Uterus (tissue), 4 donors: ENCODE measurements around the gene THEM4. TPM values are rescaled to one million over a fixed set of nuclear protein-coding genes. Genes with fewer than 3 reads are reported as not detected.
"Not testable (repeated sequence)": the region's sequence is repeated elsewhere in the genome, so short reads cannot be mapped to it uniquely, and the experiment has no call there.

Experiments
- DNase-seq, 2 donors: peaks; one replicate each; pipeline ENCODE4 v3.0.0-alpha.2; 2019 to 2020
- H3K27ac ChIP-seq, 2 donors: fragments of 200-600 bp; sonication (generic); 1 replicate in 1 of 2; 2 replicates in 1 of 2; pipeline ENCODE4 v1.5.1; 2016 to 2018
- H3K27me3 ChIP-seq, 2 donors: fragments of 200-600 bp; sonication (generic); one replicate each; pipeline ENCODE4 v1.5.1; 2018 to 2019; ENCODE audit warnings: control low read depth in 1 of 2
- H3K36me3 ChIP-seq, 2 donors: fragments of 200-600 bp; sonication (generic); one replicate each; pipeline ENCODE4 v1.5.1; 2019; ENCODE audit warnings: control low read depth in 1 of 2
- H3K4me1 ChIP-seq, 2 donors: fragments of 200-600 bp; sonication (generic); one replicate each; pipeline ENCODE4 v1.5.1; 2018 to 2019; ENCODE audit warnings: control low read depth in 1 of 2
- H3K4me3 ChIP-seq, 2 donors: fragments of 200-600 bp; sonication (generic); 1 replicate in 1 of 2; 2 replicates in 1 of 2; pipeline ENCODE4 v1.5.1; 2018 to 2019; ENCODE audit warnings: mild to moderate bottlenecking in 1 of 2
- H3K9me3 ChIP-seq, 2 donors: fragments of 200-600 bp; sonication (generic); one replicate each; pipeline ENCODE4 v1.5.1; 2019; ENCODE audit warnings: control low read depth in 1 of 2
- CTCF ChIP-seq, 4 experiments: fragments of 200-600 bp in 2 of 4; fragments of 450-650 bp in 2 of 4; sonication (generic) in 2 of 4; IDR thresholded peaks; one replicate each; pipeline ENCODE4 v1.5.1; 2016 to 2019; ENCODE audit warnings: antibody characterized with exemption in 4 of 4, mild to moderate bottlenecking in 2 of 4, moderate library complexity in 1 of 4
- POLR2A ChIP-seq, 2 donors: fragments of 450-650 bp; IDR thresholded peaks; one replicate each; pipeline ENCODE4 v1.6.1; 2016; ENCODE audit warnings: antibody characterized with exemption in 2 of 2, mild to moderate bottlenecking in 1 of 2, moderate library complexity in 1 of 2
- intact Hi-C: fragments of 100-400 bp; cut with DNase I; formaldehyde crosslinking; loops from one replicate; pipeline ENCODE4 v1.15.1; 2023; ENCODE audit warnings: low total_unique reads
- total RNA-seq, 4 donors: library from RNA; depleted of rRNA in 3 of 4; stranded (reverse); fragments of >200 nt in 3 of 4; gene quantifications; one replicate each; pipeline versions ENCODE4 v1.1.0 to v1.2.4, GENCODE V29; 2014 to 2023
- donor health status: DM: yes; HTN: yes; CAD: no.

The THEM4 gene
- total RNA-seq, 4 donors from 2014 or later = 11.5 to 56.4 (median 18.3) TPM

DNA sequence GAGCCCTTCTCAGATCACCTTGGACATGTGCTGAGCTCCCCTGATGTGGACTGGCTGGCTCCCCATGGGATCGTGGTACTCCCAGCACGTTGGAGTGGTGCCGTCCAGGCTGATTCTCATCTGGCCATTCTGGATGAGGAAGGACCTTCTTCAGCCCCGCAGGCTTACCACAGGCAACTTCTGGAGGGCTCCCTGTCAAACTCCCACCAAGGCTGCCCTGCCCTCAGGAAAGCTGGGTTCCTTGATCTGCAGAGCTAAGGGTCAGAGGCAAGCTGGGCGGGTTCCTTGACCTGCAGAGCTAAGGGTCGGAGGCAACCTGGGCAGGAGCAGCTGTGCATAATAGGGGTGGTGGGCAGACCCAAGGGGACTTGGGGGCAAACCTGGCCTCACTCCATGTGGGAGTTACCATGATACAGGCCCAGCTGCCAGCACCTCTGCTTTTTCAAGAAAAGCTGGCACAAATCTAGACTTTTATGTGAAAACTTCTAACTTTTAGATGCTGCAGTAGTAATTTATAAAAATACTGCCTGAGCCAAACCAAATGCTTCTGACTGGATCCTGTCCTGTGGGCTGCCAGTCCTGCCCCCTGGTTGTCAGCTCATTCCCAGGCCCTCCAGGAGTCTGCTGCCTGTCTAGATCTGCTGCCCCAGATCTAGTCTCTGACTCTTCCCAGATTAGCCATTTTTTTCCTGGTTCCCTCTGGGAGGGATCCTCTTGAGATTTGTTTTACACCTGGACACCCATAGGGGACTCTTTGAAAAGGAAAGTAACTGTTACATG, 50.2 kb downstream of the THEM4 start:
- intact Hi-C loops = no loop called here
- no peaks in the 10 kb centered on the region for H3K9me3 ChIP-seq
- no peak overlapping the region for H3K4me3 ChIP-seq
- no peaks in the 10 kb centered on the region for H3K4me1 ChIP-seq
- no peak for DNase-seq
- H3K27ac ChIP-seq = no peak overlapping the region
- TF ChIP-seq POLR2A (IDR thresholded peaks at IDR 0.05) = no peak
- no peak for TF ChIP-seq CTCF (IDR thresholded peaks at IDR 0.05)
- no peaks in the 10 kb centered on the region for H3K36me3 ChIP-seq
- no peaks in the 10 kb centered on the region for H3K27me3 ChIP-seq

GRCh38 chr1:151858030-151858746, 51.1 kb downstream of the THEM4 start:
- intact Hi-C loops = no loop called here

GRCh38 chr1:151855933-151856332, 53.4 kb downstream of the THEM4 start:
- no peaks in the 10 kb centered on the region for H3K4me1 ChIP-seq
- H3K27ac ChIP-seq = peak overlapping the region; percentile 34 to 50
- no peak overlapping the region for H3K4me3 ChIP-seq
- intact Hi-C loops = no loop called here
- no peak for DNase-seq
- no peaks in the 10 kb centered on the region for H3K9me3 ChIP-seq
- TF ChIP-seq CTCF (IDR thresholded peaks at IDR 0.05) (no peak), POLR2A (IDR thresholded peaks at IDR 0.05) (no peak)
- no peaks in the 10 kb centered on the region for H3K36me3 ChIP-seq
- no peaks in the 10 kb centered on the region for H3K27me3 ChIP-seq

More at GRCh38 chr1:151858030-151858746, 51.1 kb downstream of the THEM4 start:
- no peaks in the 10 kb centered on the region for H3K27me3 ChIP-seq
- no peaks in the 10 kb centered on the region for H3K9me3 ChIP-seq
- no peaks in the 10 kb centered on the region for H3K4me1 ChIP-seq
- TF ChIP-seq CTCF (IDR thresholded peaks at IDR 0.05) (no peak), POLR2A (IDR thresholded peaks at IDR 0.05) (no peak)
- no peak overlapping the region for H3K4me3 ChIP-seq
- H3K27ac ChIP-seq = no peak overlapping the region
- DNase-seq = no peak
- no peaks in the 10 kb centered on the region for H3K36me3 ChIP-seq

GRCh38 chr1:151855516-151855915, 53.8 kb downstream of the THEM4 start:
- H3K4me1 ChIP-seq, H3K27me3 ChIP-seq, H3K9me3 ChIP-seq, H3K4me3 ChIP-seq, intact Hi-C loops, H3K36me3 ChIP-seq: not testable (repeated sequence)
- DNase-seq = peak in 1 of 2 donors; percentile 37
- peak overlapping the region; percentile 34 to 50 for H3K27ac ChIP-seq

- H3K4me1 ChIP-seq = no peaks in the 10 kb centered on the region
- no peaks in the 10 kb centered on the region for H3K9me3 ChIP-seq
- H3K4me3 ChIP-seq = no peak overlapping the region
- TF ChIP-seq POLR2A (IDR thresholded peaks at IDR 0.05) = no peak
- TF ChIP-seq CTCF (IDR thresholded peaks at IDR 0.05) = no peak
- H3K27ac ChIP-seq = no peak overlapping the region
- no peaks in the 10 kb centered on the region for H3K27me3 ChIP-seq
- H3K36me3 ChIP-seq = no peaks in the 10 kb centered on the region
- intact Hi-C loops = no loop called here
- no peak for DNase-seq
These were observed 54.7 kb downstream of the THEM4 start for GRCh38 chr1:151854658-151855057.
